HuH-7 (cell line): Measurements from ENCODE around the gene LIX1L.

Experiments used
- DNase-seq: peaks from one replicate; pipeline ENCODE4 v3.0.0; 2011; ENCODE audit warnings: low spot score

Gene LIX1L

GRCh38 chr1:145957443-145958319, at the start of gene LIX1L:
LIX1L (minus strand) TSS chr1:145958017; CDS start chr1:145957927, 90 bp downstream.
- peak; percentile 94 for DNase-seq

- DNase-seq, result no peak
Measured at GRCh38 chr1:146001709-146002108, 43.9 kb upstream of the LIX1L start.

- no peak for DNase-seq
Measured at GRCh38 chr1:145999321-146000024, 41.7 kb upstream of the LIX1L start.

- no peak for DNase-seq
Measured at GRCh38 chr1:145997718-145998023, 39.9 kb upstream of the LIX1L start.

- DNase-seq, result no peak
Measured at GRCh38 chr1:145997016-145997717, 39.4 kb upstream of the LIX1L start.

- peak; percentile 92 for DNase-seq
Measured at GRCh38 chr1:145996433-145997015, 38.7 kb upstream of the LIX1L start, which contains the start of gene TXNIP. TXNIP (minus strand) TSS chr1:145996579; CDS start chr1:145996266, 313 bp downstream.

- no peak for DNase-seq
Measured at GRCh38 chr1:145995964-145996432, 38.2 kb upstream of the LIX1L start.

- no peak for DNase-seq
Measured at GRCh38 chr1:145995148-145995881, 37.5 kb upstream of the LIX1L start.

- DNase-seq, result no peak
Measured at GRCh38 chr1:145994391-145995120, 36.7 kb upstream of the LIX1L start.

GRCh38 chr1:145993618-145994390, 36.0 kb upstream of the LIX1L start:
- no peak for DNase-seq

- DNase-seq, result no peak
Measured at GRCh38 chr1:145992958-145993617, 35.3 kb upstream of the LIX1L start.

- DNase-seq, result no peak
Measured at GRCh38 chr1:145992502-145992936, 34.7 kb upstream of the LIX1L start.

GRCh38 chr1:145991735-145992412, 34.1 kb upstream of the LIX1L start:
- no peak for DNase-seq

- DNase-seq, result no peak
Measured at GRCh38 chr1:145990249-145990855, 32.5 kb upstream of the LIX1L start.

GRCh38 chr1:145988773-145989172, 31.0 kb upstream of the LIX1L start:
- DNase-seq, result no peak

- no peak for DNase-seq
Measured at GRCh38 chr1:145987926-145988325, 30.1 kb upstream of the LIX1L start.

GRCh38 chr1:145986551-145986950, 28.7 kb upstream of the LIX1L start:
- DNase-seq, result no peak
